Measurements from ENCODE around the gene TBC1D16.

The TBC1D16 gene

DNA sequence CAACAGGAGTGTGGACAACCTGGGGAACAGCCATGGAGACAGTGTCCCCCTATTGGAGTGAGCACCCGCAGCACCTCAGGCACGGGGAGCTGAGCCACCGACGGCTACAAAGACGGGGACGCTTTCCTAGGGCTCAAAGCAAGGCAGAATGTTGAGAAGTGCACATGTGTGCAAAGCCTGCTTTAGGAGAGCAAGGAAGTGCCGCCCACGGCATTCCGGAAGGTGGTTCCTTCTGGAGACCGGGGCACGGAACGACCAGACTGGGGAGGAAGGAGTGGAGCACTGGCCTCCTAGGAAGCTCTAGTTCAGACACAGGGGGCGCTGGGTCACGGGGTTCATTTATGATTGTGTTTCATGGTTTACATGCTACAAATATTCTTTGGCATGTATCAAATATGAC is 52.2 kb downstream of the TBC1D16 start:
- no peak for TF ChIP-seq POLR2A (IDR thresholded peaks at IDR 0.05; ENCODE audit: extremely low read depth, insufficient read length)
- TF ChIP-seq MYC (IDR thresholded peaks at IDR 0.05; ENCODE audit: low read depth, low read length), result no peak
- TF ChIP-seq, protein P1, sequence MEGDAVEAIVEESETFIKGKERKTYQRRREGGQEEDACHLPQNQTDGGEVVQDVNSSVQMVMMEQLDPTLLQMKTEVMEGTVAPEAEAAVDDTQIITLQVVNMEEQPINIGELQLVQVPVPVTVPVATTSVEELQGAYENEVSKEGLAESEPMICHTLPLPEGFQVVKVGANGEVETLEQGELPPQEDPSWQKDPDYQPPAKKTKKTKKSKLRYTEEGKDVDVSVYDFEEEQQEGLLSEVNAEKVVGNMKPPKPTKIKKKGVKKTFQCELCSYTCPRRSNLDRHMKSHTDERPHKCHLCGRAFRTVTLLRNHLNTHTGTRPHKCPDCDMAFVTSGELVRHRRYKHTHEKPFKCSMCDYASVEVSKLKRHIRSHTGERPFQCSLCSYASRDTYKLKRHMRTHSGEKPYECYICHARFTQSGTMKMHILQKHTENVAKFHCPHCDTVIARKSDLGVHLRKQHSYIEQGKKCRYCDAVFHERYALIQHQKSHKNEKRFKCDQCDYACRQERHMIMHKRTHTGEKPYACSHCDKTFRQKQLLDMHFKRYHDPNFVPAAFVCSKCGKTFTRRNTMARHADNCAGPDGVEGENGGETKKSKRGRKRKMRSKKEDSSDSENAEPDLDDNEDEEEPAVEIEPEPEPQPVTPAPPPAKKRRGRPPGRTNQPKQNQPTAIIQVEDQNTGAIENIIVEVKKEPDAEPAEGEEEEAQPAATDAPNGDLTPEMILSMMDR (IDR thresholded peaks at IDR 0.05; ENCODE audit: low read depth, low read length), result no peak
- no peak for DNase-seq (ENCODE audit: low read depth)
- no peak overlapping the region for H3K4me3 ChIP-seq (ENCODE audit: low read depth, low read length)

DNA sequence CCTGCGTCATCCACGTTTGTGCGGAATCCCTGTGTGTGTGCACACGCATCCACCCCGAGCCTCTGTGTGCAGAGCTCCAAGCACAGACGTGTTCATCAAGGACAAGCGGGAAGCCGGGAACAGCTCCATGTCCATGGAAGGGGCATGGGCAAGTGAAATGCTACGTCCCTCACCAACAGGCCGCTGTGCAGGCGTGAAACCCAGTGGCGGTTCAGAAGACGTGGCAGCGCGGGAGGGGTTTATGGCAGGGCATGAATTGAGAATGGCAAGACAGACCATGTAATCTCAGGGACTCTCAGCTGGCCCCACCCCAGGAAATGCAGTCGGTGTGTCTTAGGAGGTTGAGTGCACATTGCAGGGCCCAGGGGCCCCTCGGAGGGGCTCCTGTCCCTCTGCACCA is 52.7 kb downstream of the TBC1D16 start:
- TF ChIP-seq POLR2A (IDR thresholded peaks at IDR 0.05; ENCODE audit: extremely low read depth, insufficient read length), result no peak
- TF ChIP-seq, protein P1 (IDR thresholded peaks at IDR 0.05; ENCODE audit: low read depth, low read length), result no peak
- no peak for TF ChIP-seq MYC (IDR thresholded peaks at IDR 0.05; ENCODE audit: low read depth, low read length)
- TF ChIP-seq, protein P2, sequence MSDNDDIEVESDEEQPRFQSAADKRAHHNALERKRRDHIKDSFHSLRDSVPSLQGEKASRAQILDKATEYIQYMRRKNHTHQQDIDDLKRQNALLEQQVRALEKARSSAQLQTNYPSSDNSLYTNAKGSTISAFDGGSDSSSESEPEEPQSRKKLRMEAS (IDR thresholded peaks at IDR 0.05; ENCODE audit: low read depth, low read length), result no peak
- DNase-seq (ENCODE audit: low read depth), result no peak
- H3K4me3 ChIP-seq (ENCODE audit: low read depth, low read length), result no peak overlapping the region

DNA sequence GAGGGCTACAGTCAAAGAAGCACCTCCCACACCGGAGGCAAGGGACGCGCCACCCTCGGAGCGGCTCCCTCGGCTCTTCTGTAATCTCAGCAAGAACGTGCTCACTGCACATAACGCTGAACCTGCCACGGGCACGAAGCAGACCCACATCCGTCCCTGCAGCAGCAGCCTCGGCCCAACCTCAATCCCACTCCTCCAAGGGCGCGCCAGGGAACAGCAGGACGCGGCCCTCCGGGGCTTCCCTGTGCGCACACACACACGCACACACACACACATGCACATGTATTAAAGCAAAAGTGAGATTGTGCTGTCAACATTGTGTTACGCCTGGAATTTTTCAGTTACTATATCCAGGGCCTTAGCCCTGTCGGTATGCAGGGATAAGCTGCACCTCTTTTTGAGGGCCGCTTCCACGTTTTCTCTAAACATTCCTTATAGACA is 54.0 kb downstream of the TBC1D16 start:
- no peak overlapping the region for H3K4me3 ChIP-seq (ENCODE audit: low read depth, low read length)
- no peak for DNase-seq (ENCODE audit: low read depth)
- TF ChIP-seq, protein P1 (IDR thresholded peaks at IDR 0.05; ENCODE audit: low read depth, low read length), result no peak
- TF ChIP-seq, protein P2 (IDR thresholded peaks at IDR 0.05; ENCODE audit: low read depth, low read length), result no peak
- TF ChIP-seq POLR2A (IDR thresholded peaks at IDR 0.05; ENCODE audit: extremely low read depth, insufficient read length), result no peak
- no peak for TF ChIP-seq MYC (IDR thresholded peaks at IDR 0.05; ENCODE audit: low read depth, low read length)

DNA sequence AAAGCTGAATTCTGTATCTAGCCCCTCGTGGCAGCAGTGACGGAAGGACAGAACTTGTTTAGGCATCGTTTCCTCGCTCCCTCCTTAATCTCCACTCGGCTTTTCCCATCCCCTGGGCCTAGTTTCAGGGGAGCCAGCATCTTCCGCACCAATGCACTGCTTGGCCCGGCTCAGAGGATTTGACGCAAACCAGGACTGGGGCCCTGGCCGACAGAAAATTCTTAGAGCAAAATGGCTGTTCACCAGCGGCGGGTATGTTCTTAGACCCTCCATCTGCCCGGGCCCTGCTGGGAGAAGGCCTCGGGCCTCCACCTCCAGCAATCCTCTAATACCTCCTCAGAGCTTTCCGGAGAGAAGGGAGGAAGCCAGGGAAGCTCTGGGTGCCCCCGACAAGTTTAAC is 54.6 kb downstream of the TBC1D16 start:
- no peak for DNase-seq (ENCODE audit: low read depth)
- TF ChIP-seq, protein P2 (IDR thresholded peaks at IDR 0.05; ENCODE audit: low read depth, low read length), result no peak
- no peak for TF ChIP-seq POLR2A (IDR thresholded peaks at IDR 0.05; ENCODE audit: extremely low read depth, insufficient read length)
- TF ChIP-seq, protein P1 (IDR thresholded peaks at IDR 0.05; ENCODE audit: low read depth, low read length), result no peak
- TF ChIP-seq MYC (IDR thresholded peaks at IDR 0.05; ENCODE audit: low read depth, low read length), result no peak
- no peak overlapping the region for H3K4me3 ChIP-seq (ENCODE audit: low read depth, low read length)

DNA sequence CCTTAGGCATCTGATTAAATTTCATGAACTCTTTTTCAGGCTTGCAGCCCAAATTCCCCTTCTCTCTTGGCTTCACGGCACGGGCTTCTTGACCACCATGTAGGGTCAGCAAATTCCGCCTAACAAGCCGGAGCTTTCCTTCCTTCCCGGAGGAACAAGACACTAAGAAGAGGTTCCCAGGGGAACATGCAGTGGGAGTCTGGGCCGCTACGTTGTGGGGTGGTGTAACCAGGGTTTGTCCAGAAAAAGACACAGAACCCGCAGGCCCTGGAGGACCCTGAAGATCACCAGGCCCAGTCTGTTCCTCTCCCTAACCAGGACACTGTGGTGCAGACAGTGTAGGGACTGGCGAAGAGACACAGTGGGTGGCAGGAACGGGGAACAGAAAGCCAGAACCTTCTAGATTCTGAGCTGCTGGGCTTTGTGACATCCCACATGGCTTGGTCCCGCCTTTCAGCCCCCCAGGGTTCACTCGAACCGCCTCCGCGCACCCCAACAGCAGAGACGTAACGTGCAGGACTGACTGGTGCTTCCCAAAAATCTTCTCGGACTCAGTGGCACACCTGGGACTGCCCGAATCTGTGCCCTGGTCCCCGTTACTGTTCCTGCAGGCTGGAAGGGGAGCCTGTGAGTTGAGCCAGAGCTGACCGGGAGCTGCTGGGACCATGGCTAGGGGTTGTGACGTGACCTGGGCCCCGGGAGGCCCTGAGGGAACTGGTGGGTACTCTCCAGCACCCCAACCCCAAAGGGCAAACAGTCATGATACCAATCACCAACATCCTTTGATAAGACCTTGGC is 55.2 kb downstream of the TBC1D16 start:
- no peak for DNase-seq (ENCODE audit: low read depth)
- H3K4me3 ChIP-seq (ENCODE audit: low read depth, low read length), result no peak overlapping the region
- TF ChIP-seq, protein P2 (IDR thresholded peaks at IDR 0.05; ENCODE audit: low read depth, low read length), result no peak
- TF ChIP-seq, protein P1 (IDR thresholded peaks at IDR 0.05; ENCODE audit: low read depth, low read length), result no peak
- TF ChIP-seq POLR2A (IDR thresholded peaks at IDR 0.05; ENCODE audit: extremely low read depth, insufficient read length), result no peak
- TF ChIP-seq MYC (IDR thresholded peaks at IDR 0.05; ENCODE audit: low read depth, low read length), result no peak
